HG03196 (cell line): ENCODE measurements around the gene PRSS21.

Source experiments
- ATAC-seq: cut with Tn5 transposase; IDR thresholded peaks from one replicate; pipeline ENCODE4 v1.9.1; 2021; ENCODE audit not compliant: unreplicated experiment

PRSS21 gene

GRCh38 chr16:2816751-2817339, at the start of gene PRSS21:
TSS of gene PRSS21 (plus strand) at chr16:2817237. CDS start at chr16:2817269, 32 bp downstream.
- no peak for ATAC-seq

GRCh38 chr16:2767891-2768290, 49.1 kb upstream of the PRSS21 start:
- ATAC-seq: no peak

- ATAC-seq: no peak
These were observed 48.5 kb upstream of the PRSS21 start for GRCh38 chr16:2768403-2769089.

GRCh38 chr16:2769100-2769529, 47.9 kb upstream of the PRSS21 start:
- ATAC-seq: no peak

- ATAC-seq: no peak
These were observed 47.4 kb upstream of the PRSS21 start for GRCh38 chr16:2769675-2770056.

- ATAC-seq: no peak
These were observed 46.7 kb upstream of the PRSS21 start for GRCh38 chr16:2770057-2770951.

GRCh38 chr16:2771496-2772402, 45.3 kb upstream of the PRSS21 start:
- no peak for ATAC-seq

GRCh38 chr16:2773188-2773968, 43.7 kb upstream of the PRSS21 start:
- ATAC-seq: no peak

- ATAC-seq: no peak
These were observed 42.7 kb upstream of the PRSS21 start for GRCh38 chr16:2774161-2774891.

GRCh38 chr16:2775131-2775716, 41.8 kb upstream of the PRSS21 start:
- no peak for ATAC-seq

GRCh38 chr16:2775765-2776499, 41.1 kb upstream of the PRSS21 start:
- ATAC-seq: no peak

GRCh38 chr16:2776500-2777139, 40.4 kb upstream of the PRSS21 start:
- ATAC-seq: peak; percentile 16

GRCh38 chr16:2777231-2777902, 39.7 kb upstream of the PRSS21 start, which contains the start of gene ELOB:
TSS of gene ELOB (minus strand) at chr16:2777280. CDS start at chr16:2777239, 41 bp downstream.
- ATAC-seq: peak; percentile 65

GRCh38 chr16:2777903-2778629, 39.0 kb upstream of the PRSS21 start:
- peak; percentile 7 for ATAC-seq

- ATAC-seq: no peak
These were observed 38.4 kb upstream of the PRSS21 start for GRCh38 chr16:2778630-2778958.

GRCh38 chr16:2779151-2779920, 37.7 kb upstream of the PRSS21 start:
- no peak for ATAC-seq
